Measurements from ENCODE around the gene MYH11.
A peak's percentile ranks its signal among the peaks of the same experiment; 100 is the strongest.

MYH11 gene

DNA sequence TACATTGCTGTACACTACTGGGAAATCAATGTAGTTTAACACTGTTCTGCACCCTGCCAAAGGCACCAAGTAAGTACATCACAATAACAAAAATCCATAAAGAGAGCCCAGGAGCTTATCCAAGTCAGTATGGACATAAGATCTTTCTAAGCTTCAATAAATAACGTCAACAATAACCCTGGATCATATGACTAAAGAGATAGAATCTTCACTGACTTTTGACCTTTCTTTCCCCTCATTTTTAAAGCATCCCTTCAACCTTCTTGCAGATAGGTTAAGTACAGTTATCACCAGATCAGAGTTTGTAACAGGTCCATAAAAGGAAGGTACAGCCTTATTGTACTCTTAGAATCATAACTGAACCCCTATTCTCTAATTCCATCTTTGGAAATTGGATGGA, 29.2 kb upstream of the MYH11 start:
- Mint-ChIP-seq H3K27me3 (no peaks in the 10 kb centered on the region), H3K27ac (peak overlapping the region; percentile 15), H3K4me1 (ENCODE audit: low read depth) (peaks cover 39% of the 10 kb centered on the region), H3K9me3 (no peaks in the 10 kb centered on the region), H3K4me3 (peak overlapping the region; percentile 0), H3K36me3 (ENCODE audit: low read depth) (peaks cover 50% of the 10 kb centered on the region)
- no peak for DNase-seq

DNA sequence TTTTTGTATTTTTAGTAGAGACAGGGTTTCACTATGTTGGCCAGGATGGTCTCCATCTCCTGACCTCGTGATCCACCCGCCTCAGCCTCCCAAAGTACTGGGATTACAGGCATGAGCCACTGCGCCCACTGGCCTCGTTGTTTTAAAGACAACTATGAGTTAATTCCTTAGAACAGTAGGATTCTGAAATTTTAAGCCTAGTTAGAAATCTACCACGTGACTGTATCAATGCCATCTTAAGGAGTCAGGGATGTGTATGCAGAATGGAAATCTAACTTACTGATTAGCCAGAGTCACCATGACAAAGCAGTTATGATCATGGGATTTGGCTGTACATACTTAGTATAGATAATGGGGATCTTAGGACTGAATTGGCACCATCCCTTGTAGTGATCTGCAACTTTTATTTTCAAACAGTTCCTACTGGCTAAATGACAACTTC, 28.8 kb upstream of the MYH11 start:
- Mint-ChIP-seq H3K27me3 (no peaks in the 10 kb centered on the region), H3K27ac (peak overlapping the region; percentile 15), H3K4me1 (ENCODE audit: low read depth) (peaks cover 39% of the 10 kb centered on the region), H3K9me3 (no peaks in the 10 kb centered on the region), H3K4me3 (no peak overlapping the region), H3K36me3 (ENCODE audit: low read depth) (peaks cover 53% of the 10 kb centered on the region)
- DNase-seq: no peak

DNA sequence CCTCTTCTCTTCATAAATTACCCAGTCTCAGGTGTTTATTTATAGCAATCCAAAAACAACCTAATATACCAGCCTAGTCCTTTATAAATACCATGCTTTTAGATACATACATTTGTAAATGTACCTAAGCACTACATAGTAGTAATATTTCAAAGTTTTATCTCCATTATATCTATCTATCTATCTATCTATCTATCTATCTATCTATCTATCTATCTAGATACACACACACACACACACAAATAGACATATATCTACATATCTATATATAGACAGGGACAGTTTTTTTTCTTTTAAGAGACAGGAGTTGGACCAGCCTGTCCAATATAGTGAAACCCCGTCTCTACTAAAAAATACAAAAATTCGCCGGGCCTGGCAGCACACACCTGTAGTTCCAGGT, 25.7 kb upstream of the MYH11 start:
- H3K36me3 Mint-ChIP-seq (ENCODE audit: low read depth): peaks cover 71% of the 10 kb centered on the region
- H3K4me1 Mint-ChIP-seq (ENCODE audit: low read depth): peaks cover 42% of the 10 kb centered on the region
- H3K27me3 Mint-ChIP-seq: no peaks in the 10 kb centered on the region
- no peak for DNase-seq
- no peak overlapping the region for H3K4me3 Mint-ChIP-seq
- no peak overlapping the region for H3K27ac Mint-ChIP-seq
- no peaks in the 10 kb centered on the region for H3K9me3 Mint-ChIP-seq

DNA sequence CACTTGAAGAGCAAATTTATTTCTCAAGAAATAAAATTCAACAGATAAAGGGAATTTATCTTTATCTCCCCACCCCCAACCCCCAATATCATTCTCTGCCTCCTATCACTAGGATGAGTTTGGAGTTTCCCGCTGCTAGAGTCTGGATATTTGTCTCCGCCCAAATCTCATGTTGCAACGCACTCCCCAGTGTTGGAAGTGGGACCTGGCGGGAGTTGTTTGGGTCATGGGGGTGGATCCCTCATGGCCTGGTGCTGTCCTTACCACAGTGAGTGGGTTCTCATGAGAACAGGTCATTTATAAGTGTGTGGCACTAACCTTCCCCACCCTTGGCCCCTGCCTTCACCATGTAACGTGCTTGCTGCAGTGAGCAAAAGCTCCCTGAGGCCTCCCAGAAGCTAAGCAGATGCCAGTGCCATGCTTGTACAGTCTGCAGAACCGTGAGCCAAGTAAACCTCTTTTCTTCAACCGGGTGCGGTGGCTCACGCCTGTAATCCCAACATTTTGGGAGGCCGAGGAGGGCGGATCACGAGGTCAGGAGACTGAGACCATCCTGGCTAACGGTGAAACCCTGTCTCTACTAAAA, 25.1 kb upstream of the MYH11 start:
- no peaks in the 10 kb centered on the region for H3K27me3 Mint-ChIP-seq
- H3K27ac Mint-ChIP-seq: peak overlapping the region; percentile 44
- no peak overlapping the region for H3K4me3 Mint-ChIP-seq
- no peaks in the 10 kb centered on the region for H3K9me3 Mint-ChIP-seq
- DNase-seq: no peak
- peaks cover 36% of the 10 kb centered on the region for H3K4me1 Mint-ChIP-seq (ENCODE audit: low read depth)
- peaks cover 78% of the 10 kb centered on the region for H3K36me3 Mint-ChIP-seq (ENCODE audit: low read depth)

DNA sequence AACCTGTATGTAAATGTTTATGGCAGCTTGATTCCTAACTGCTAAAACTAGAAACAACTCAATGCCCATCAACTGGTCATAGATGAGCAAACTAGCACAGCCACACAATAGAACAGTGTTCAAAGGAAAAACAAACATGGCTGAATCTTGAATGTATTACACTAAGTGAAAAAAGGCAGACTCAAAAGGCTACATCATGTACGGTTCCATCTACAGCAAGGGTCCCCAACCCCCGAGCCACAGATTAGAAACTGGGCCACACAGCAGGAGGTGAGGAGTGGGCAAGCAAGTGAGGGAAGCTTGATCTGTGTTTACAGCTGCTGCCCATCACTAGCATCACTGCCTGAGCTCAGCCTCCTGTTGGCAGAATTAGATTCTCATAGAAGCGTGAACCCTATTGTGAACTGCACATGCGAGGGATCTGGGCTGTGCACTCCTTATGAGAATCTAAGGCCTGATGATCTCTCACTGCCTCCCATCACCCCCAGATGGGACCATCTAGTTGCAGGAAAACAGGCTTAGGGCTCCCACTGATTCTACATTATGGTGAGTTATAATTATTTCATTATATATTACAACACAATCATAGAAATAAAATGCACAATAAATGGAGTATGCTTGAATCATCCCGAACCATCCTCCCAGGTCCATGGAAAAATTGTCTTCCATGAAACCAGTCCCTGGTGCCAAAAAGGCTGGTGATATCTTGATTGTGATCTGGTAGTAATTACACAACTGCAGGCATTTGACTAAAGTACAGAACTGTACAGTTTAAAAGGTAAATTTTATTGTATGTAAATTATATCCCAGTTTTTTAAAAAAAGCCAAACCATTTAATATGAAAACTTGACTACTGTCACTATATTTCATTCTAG, 23.8 kb upstream of the MYH11 start:
- H3K27ac Mint-ChIP-seq: peak overlapping the region; percentile 39
- DNase-seq: no peak
- no peak overlapping the region for H3K4me3 Mint-ChIP-seq
- peaks cover 82% of the 10 kb centered on the region for H3K36me3 Mint-ChIP-seq (ENCODE audit: low read depth)
- H3K4me1 Mint-ChIP-seq (ENCODE audit: low read depth): peaks cover 26% of the 10 kb centered on the region
- H3K27me3 Mint-ChIP-seq: no peaks in the 10 kb centered on the region
- no peaks in the 10 kb centered on the region for H3K9me3 Mint-ChIP-seq

DNA sequence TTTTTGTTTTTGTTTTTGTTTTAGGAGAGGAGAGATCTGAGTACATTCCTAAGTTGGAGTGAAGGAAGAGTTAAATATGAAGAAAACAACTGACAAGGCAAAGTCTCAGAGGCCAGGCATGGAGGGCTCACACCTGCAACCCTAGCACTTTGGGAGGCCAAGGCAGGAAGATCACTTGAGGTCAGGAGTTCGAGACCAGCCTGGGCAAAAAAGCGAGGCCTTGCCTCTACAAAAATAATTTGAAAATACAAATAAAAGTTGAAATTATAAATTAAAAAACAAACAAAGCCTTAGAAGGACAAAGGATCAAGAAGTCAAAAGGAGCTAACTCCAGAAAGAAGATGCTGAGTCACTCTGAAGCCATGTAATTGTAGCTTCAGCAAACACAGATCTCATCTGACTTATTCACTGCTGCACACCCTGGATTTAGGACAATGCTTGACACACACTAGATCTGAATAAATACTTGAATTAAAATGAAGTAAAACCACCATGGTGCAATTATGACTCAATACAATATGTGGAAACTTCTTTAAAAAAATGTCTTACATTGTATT, 22.5 kb upstream of the MYH11 start:
- H3K4me1 Mint-ChIP-seq (ENCODE audit: low read depth): peaks cover 21% of the 10 kb centered on the region
- no peaks in the 10 kb centered on the region for H3K27me3 Mint-ChIP-seq
- H3K9me3 Mint-ChIP-seq: no peaks in the 10 kb centered on the region
- H3K27ac Mint-ChIP-seq: peak overlapping the region; percentile 81
- H3K4me3 Mint-ChIP-seq: no peak overlapping the region
- DNase-seq: no peak
- H3K36me3 Mint-ChIP-seq (ENCODE audit: low read depth): peaks cover 87% of the 10 kb centered on the region

DNA sequence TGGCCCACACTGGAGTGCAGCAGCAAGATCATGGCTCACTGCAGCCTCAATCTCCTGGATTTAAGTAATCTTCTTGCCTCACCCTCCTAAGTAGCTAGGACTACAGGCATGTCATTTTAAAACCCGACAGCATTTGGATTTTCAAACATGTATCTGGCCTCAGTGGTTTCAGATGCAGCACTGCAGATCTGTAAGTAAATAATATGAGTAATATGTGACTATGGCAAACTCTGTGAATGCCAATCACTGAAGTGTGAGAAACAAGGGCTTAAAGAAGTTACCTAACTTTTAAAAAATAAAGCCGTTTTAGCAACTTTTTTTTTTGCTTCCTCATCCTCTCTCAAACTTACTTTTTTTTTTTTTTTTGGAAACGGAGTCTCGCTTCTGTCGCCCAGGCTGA, 19.7 kb upstream of the MYH11 start:
- H3K9me3 Mint-ChIP-seq: no peaks in the 10 kb centered on the region
- peaks cover 84% of the 10 kb centered on the region for H3K36me3 Mint-ChIP-seq (ENCODE audit: low read depth)
- DNase-seq: no peak
- no peak overlapping the region for H3K27ac Mint-ChIP-seq
- peaks cover 18% of the 10 kb centered on the region for H3K4me1 Mint-ChIP-seq (ENCODE audit: low read depth)
- H3K27me3 Mint-ChIP-seq: no peaks in the 10 kb centered on the region
- no peak overlapping the region for H3K4me3 Mint-ChIP-seq

DNA sequence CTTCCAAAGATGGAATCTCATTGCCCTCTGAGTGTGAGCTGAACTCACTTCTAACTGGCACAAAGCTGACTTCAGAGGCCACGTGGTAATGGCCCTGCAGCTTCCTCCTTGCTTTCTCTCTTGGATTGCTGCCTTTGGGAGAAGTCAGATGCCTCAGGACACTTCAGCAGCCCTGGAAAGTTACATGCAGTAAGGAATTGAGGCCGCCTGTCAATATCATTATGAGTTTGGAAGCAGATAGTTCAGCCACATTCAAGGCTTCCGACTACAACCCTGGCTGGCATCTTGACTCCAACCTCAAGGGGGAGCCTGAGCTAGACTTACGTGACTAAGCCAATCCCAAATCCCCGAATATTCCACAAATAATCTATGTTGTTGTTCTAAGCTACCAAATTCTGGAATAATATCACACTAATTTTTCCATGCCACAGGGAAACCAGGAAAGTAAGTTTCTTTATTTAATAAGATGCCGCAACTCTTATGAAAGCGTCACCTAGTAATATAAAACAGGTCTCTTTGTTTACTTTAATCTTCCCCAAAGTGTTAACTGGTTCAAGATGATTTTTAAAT, 18.0 kb upstream of the MYH11 start:
- DNase-seq: no peak

DNA sequence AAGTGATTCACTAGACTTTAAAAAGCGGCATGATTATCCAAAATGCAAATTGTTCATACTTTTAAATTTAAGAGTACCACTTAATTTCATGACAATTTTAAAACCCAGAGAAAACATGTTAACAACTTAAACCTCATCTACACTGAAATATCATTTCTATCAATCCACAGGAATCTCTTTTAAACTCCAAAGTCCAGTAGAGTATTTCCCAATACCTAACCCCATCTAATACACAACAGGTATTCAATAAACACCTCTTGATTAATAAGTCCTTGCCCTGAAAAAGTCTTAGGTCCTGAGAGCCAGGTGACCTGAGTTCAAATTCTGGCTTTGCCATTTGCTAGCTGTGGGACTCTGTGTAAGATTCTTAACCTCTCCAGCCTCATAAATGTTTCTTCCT, 16.9 kb upstream of the MYH11 start:
- Mint-ChIP-seq H3K4me3 (no peak overlapping the region), H3K4me1 (ENCODE audit: low read depth) (peaks cover 4% of the 10 kb centered on the region), H3K9me3 (no peaks in the 10 kb centered on the region), H3K36me3 (ENCODE audit: low read depth) (peaks cover 86% of the 10 kb centered on the region), H3K27ac (no peak overlapping the region), H3K27me3 (no peaks in the 10 kb centered on the region)
- DNase-seq: no peak

More for the DNA sequence above, 18.0 kb upstream of the MYH11 start:
- Mint-ChIP-seq H3K4me3 (no peak overlapping the region), H3K9me3 (no peaks in the 10 kb centered on the region), H3K27ac (no peak overlapping the region), H3K27me3 (no peaks in the 10 kb centered on the region), H3K36me3 (ENCODE audit: low read depth) (peaks cover 86% of the 10 kb centered on the region), H3K4me1 (ENCODE audit: low read depth) (peaks cover 13% of the 10 kb centered on the region)

DNA sequence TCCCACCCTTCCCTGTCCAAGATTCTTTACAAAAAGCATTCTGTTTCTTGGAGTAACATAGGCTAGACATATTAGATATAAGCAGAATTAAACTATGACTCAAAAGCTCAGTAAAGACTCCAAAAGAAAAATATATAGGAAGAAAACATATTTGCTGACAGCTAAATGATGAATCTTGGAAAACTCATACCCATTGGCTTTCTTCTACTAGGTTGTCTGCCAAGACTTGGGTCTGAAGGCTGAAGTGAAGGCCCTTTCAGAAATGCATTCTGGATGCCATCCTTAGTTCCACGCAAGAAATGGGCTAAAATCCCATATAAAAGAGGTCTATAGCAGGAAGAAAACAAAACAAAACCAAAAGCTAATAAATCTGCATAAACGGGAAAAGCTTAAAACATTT, 16.5 kb upstream of the MYH11 start:
- H3K9me3 Mint-ChIP-seq: no peaks in the 10 kb centered on the region
- peaks cover 88% of the 10 kb centered on the region for H3K36me3 Mint-ChIP-seq (ENCODE audit: low read depth)
- peaks cover 2% of the 10 kb centered on the region for H3K4me1 Mint-ChIP-seq (ENCODE audit: low read depth)
- no peak overlapping the region for H3K4me3 Mint-ChIP-seq
- DNase-seq: no peak
- H3K27me3 Mint-ChIP-seq: no peaks in the 10 kb centered on the region
- H3K27ac Mint-ChIP-seq: no peak overlapping the region

DNA sequence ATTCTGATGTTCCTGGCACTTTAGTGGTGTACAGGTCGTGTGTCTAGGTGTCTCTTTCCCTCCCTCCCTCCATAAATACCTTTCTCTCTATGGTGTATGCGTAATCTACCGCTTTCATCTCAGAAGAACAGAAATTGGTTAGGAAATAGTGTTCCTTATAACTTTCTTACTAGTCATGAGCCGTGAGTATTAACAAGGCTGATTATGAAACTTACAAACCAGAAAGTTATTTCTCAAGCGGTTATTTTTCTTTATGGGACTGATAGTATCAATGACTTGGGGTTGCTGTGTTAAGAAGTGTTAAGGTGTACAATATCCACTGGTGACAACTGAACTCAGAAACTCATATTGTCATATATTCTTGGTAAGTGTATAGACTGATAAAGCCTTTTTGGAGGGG, 13.2 kb upstream of the MYH11 start:
- Mint-ChIP-seq H3K27me3 (no peaks in the 10 kb centered on the region), H3K4me3 (no peak overlapping the region), H3K36me3 (ENCODE audit: low read depth) (peaks cover 87% of the 10 kb centered on the region), H3K27ac (no peak overlapping the region), H3K9me3 (no peaks in the 10 kb centered on the region), H3K4me1 (ENCODE audit: low read depth) (peaks cover 2% of the 10 kb centered on the region)
- DNase-seq: no peak

DNA sequence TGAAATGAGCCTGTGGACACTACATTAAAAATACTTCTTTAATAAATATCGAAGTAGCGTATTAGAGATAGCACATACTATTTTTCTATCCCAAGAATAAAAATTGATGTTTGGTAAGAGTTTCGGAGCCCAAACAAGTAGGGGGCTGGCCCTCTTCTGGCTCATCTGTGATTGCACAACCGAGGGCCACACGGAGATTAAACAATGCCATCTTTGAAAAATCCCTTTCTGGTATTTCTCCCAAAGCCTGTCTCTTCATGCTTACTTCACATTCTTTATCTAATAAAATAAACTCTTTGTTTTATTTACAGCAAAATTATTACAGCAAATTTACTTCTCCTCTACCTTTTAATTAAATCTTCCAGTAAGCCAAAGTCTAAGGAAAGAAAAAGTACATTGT, 9.6 kb upstream of the MYH11 start:
- no peak overlapping the region for H3K27ac Mint-ChIP-seq
- H3K36me3 Mint-ChIP-seq (ENCODE audit: low read depth): peaks cover 57% of the 10 kb centered on the region
- no peaks in the 10 kb centered on the region for H3K4me1 Mint-ChIP-seq (ENCODE audit: low read depth)
- no peaks in the 10 kb centered on the region for H3K27me3 Mint-ChIP-seq
- no peaks in the 10 kb centered on the region for H3K9me3 Mint-ChIP-seq
- no peak overlapping the region for H3K4me3 Mint-ChIP-seq
- no peak for DNase-seq

DNA sequence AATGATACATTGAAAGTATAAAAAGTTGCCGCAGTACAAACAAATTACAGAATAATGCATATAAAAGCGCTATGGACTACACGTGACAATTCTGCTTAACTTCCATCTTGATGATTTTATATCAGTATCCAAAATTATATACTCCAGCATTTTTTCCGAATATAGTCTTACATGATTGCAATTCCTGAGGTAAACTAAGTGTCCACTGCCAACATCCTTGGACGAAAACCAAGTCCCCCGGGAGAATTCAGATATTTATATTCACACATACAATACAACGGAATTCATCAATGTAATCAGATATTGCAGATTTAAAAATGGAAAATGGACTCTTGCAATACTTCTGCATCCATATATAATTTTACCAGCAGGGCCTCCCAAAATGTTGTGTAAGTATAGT, 8.9 kb upstream of the MYH11 start:
- Mint-ChIP-seq H3K4me3 (no peak overlapping the region), H3K27me3 (no peaks in the 10 kb centered on the region), H3K36me3 (ENCODE audit: low read depth) (peaks cover 52% of the 10 kb centered on the region), H3K9me3 (no peaks in the 10 kb centered on the region), H3K4me1 (ENCODE audit: low read depth) (no peaks in the 10 kb centered on the region), H3K27ac (no peak overlapping the region)
- no peak for DNase-seq

DNA sequence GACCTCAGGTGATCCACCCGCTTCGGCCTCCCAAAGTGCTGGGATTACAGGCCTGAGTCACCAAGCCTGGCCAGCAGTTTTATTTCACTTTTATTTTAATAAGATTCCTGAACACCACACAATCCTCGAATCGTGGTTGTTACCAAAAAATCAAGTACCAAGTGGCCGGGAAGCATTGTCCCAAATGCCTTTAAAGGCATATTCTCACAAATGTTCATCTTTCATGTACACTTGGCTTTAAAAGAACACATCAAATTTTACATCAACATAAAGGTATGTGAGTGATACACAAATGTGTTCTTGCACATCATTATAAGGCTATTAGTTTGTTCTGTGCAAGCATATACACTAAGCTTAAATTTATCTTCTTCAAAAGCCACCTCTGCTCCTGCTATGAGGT, 8.1 kb upstream of the MYH11 start:
- Mint-ChIP-seq H3K27ac (no peak overlapping the region), H3K36me3 (ENCODE audit: low read depth) (peaks cover 44% of the 10 kb centered on the region), H3K4me3 (no peak overlapping the region), H3K9me3 (no peaks in the 10 kb centered on the region), H3K27me3 (no peaks in the 10 kb centered on the region), H3K4me1 (ENCODE audit: low read depth) (no peaks in the 10 kb centered on the region)
- no peak for DNase-seq

DNA sequence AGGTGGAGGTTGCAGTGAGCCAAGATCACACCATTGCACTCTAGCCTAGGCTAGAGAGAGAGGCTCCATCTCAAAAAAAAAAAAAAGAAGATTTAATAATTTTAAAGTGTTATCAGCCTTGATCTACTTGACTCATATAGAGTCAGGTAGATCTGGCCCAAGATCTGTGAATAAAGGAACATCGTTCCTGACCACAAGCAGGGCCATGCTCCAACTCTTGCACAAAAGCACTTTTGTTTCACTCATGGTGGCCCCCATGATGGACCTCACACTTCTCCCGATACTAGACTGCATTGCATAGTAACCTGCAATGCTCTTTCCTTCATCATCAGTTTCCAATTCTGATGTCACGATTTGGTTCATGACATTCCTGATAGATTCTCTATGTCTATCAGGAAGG, 5.2 kb upstream of the MYH11 start:
- peaks cover 8% of the 10 kb centered on the region for H3K4me1 Mint-ChIP-seq (ENCODE audit: low read depth)
- no peak overlapping the region for H3K4me3 Mint-ChIP-seq
- H3K9me3 Mint-ChIP-seq: no peaks in the 10 kb centered on the region
- no peak for DNase-seq
- peaks cover 18% of the 10 kb centered on the region for H3K36me3 Mint-ChIP-seq (ENCODE audit: low read depth)
- H3K27me3 Mint-ChIP-seq: peaks cover 19% of the 10 kb centered on the region
- H3K27ac Mint-ChIP-seq: no peak overlapping the region
